Activated CD4-positive, alpha-beta T cell treated with anti-CD3 and anti-CD28 coated beads, Interleukin-10, Interleukin-2, amounts not matched to agents 100 ng/mL and 50 ng/mL, durations not matched to agents 16 hours and 8 hours (primary cell): ENCODE measurements around the gene USP5.
"Not testable (repeated sequence)": the region's sequence is repeated elsewhere in the genome, so short reads cannot be mapped to it uniquely, and the experiment has no call there.

Source experiments
- DNase-seq: peaks from one replicate; pipeline ENCODE4 v3.0.0-alpha.2; 2020

Gene USP5

GRCh38 chr12:6843118-6843902, 8.6 kb upstream of the USP5 start:
- DNase-seq = no peak

- no peak for DNase-seq
Observed at GRCh38 chr12:6845395-6845794, 6.6 kb upstream of the USP5 start.

- DNase-seq = no peak
Observed at GRCh38 chr12:6846316-6846869, 5.6 kb upstream of the USP5 start.

GRCh38 chr12:6847676-6848075, 4.3 kb upstream of the USP5 start:
- no peak for DNase-seq

GRCh38 chr12:6849427-6849826, 2.5 kb upstream of the USP5 start:
- DNase-seq = no peak

GRCh38 chr12:6849976-6850560, 1.9 kb upstream of the USP5 start:
- no peak for DNase-seq

GRCh38 chr12:6850796-6851152, 1.2 kb upstream of the USP5 start:
- no peak for DNase-seq

GRCh38 chr12:6851153-6851920, 613 bp upstream of the USP5 start, which contains the start of gene CDCA3:
Gene CDCA3 (minus strand): TSS chr12:6851286. CDS start chr12:6850952, 334 bp downstream.
- peak; percentile 98 for DNase-seq

GRCh38 chr12:6852651-6853354, 853 bp downstream of the USP5 start:
- DNase-seq = peak; percentile 86

- no peak for DNase-seq
Observed at GRCh38 chr12:6853626-6854025, 1.7 kb downstream of the USP5 start.

GRCh38 chr12:6854036-6854435, 2.1 kb downstream of the USP5 start:
- DNase-seq = no peak

GRCh38 chr12:6855322-6855721, 3.4 kb downstream of the USP5 start:
- DNase-seq = no peak

- DNase-seq = no peak
Observed at GRCh38 chr12:6858799-6859198, 6.8 kb downstream of the USP5 start.

GRCh38 chr12:6860116-6860515, 8.2 kb downstream of the USP5 start:
- no peak for DNase-seq

- no peak for DNase-seq
Observed at GRCh38 chr12:6860942-6861341, 9.0 kb downstream of the USP5 start.

- DNase-seq = no peak
Observed at GRCh38 chr12:6861391-6861790, 9.4 kb downstream of the USP5 start.

GRCh38 chr12:6863033-6863432, 11.1 kb downstream of the USP5 start:
- no peak for DNase-seq

GRCh38 chr12:6863586-6864321, 11.8 kb downstream of the USP5 start:
- no peak for DNase-seq

- DNase-seq = not testable (repeated sequence)
Observed at GRCh38 chr12:6865307-6865706, 13.4 kb downstream of the USP5 start.

- DNase-seq = no peak
Observed at GRCh38 chr12:6866163-6866919, 14.4 kb downstream of the USP5 start.

GRCh38 chr12:6866920-6867412, 15.0 kb downstream of the USP5 start:
- no peak for DNase-seq
